HG03354 (cell line): Measurements from ENCODE around the gene ABLIM1.

Experiments
- ATAC-seq: cut with Tn5 transposase; IDR thresholded peaks from one replicate; pipeline ENCODE4 v1.9.1; 2021; ENCODE audit warnings: mild to moderate bottlenecking; ENCODE audit not compliant: unreplicated experiment, poor library complexity, severe bottlenecking

ABLIM1 gene

GRCh38 chr10:114681542-114681941 lies 23.5 kb upstream of the ABLIM1 start:
- ATAC-seq, result no peak

DNA sequence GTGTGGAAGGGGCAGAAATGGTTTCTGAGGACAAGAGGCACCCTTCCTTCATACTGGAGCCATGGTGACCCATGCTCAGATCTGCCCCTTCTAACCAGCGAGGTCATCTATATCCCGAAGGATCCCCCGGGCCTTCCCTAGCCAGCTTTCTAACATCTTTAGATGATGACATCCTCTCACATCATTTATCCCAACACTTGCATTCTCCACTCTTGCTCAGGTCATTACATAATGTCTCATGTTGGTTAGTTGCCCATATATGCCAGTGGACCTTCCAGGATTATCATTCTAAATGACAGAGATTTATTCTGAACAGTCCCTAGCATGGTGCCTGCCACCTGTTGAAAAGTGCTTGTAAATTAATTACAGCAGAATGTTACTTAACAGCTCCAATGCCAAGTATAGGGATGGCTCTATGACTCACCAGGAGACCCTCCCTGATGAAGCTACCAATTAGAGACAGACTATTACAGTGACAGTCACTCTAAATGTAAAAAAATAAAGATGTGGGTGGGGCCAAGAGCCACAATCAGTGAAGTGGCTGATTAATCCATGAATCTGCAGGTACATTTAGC lies 22.6 kb upstream of the ABLIM1 start:
- ATAC-seq, result no peak

- no peak for ATAC-seq
Measured at GRCh38 chr10:114679552-114679951, 21.5 kb upstream of the ABLIM1 start.

GRCh38 chr10:114678820-114679219 lies 20.7 kb upstream of the ABLIM1 start:
- ATAC-seq, result no peak

- no peak for ATAC-seq
Measured at GRCh38 chr10:114678336-114678735, 20.3 kb upstream of the ABLIM1 start.

DNA sequence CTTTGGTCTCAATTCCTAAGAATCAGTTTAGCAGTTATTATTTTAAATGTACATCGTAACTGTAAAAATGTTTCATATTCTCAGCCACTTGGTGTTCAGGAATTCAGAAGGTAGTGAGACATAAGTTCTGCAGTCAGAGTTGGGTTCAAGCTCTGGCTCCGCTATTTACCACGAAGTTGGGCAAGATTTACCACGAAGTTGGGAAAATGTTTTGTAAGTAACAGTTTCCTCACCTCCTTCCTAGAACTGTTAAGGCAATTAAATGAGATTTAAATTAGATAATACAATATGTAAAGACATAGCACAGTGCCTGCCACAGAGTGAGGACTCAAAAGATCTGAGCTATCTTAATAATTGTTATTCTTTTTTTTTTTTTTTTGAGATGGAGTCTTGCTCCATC lies 16.3 kb upstream of the ABLIM1 start:
- no peak for ATAC-seq

GRCh38 chr10:114669648-114670047 lies 11.6 kb upstream of the ABLIM1 start:
- no peak for ATAC-seq

GRCh38 chr10:114668375-114669080 lies 10.5 kb upstream of the ABLIM1 start:
- ATAC-seq, result no peak

DNA sequence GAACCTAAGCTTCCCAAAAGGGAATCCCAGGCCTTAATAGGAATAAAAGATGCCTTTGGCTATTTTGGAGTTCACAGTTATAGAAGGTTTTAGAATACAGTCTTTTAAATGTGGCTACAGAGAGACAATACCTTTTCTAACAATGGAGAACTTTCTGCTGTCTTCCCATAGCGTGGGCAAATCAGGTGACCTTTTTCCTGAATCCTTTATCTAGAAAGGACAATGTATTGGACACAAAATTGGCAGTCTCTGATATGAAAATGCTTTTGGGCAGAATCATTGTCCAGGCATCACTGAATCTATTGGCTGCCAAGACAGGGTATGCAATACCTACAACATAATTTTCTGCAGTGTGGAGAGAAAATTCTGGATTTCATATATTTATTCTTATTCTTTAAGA lies 7.8 kb upstream of the ABLIM1 start:
- no peak for ATAC-seq

DNA sequence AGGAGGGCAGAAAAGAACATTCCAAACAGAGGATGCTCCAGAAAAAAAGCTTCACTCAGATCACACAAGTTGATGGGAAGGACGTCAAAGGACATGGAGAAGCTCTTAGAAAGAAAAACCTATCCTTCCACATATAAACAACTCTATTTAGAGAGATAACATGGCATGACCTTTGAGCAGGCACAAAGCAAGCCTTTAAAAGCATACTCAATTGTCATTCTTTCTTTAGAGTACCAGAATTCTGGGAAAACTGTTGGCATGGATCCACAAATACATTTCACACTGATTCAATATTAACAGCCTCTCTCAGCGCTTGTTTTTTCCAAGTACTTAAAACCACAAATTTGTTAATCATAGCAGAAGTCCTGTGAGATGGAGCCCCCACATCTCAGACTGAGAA lies 7.3 kb upstream of the ABLIM1 start:
- ATAC-seq, result no peak

GRCh38 chr10:114664127-114664526 lies 6.1 kb upstream of the ABLIM1 start:
- ATAC-seq, result no peak

DNA sequence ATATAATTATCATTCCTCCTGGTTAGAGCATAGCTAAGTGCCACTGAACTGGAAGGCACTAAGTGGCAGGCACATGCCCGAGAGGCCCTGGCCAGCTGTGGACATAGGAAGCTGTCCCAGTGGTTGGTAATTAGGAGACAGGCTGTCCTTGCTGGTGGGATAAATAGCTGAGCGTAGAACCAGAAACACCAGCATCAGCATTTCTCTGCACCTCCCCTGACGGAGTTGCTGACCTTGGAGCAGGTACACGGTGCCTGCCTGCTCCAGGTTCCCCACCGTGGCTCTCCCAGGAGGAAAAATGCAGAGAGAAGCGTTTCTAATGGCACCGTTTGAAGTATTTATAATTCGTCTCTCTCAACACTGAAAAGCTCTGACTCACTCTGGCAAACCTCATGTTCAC lies 5.6 kb upstream of the ABLIM1 start:
- ATAC-seq, result no peak

GRCh38 chr10:114662646-114663217 lies 4.7 kb upstream of the ABLIM1 start:
- ATAC-seq, result no peak

DNA sequence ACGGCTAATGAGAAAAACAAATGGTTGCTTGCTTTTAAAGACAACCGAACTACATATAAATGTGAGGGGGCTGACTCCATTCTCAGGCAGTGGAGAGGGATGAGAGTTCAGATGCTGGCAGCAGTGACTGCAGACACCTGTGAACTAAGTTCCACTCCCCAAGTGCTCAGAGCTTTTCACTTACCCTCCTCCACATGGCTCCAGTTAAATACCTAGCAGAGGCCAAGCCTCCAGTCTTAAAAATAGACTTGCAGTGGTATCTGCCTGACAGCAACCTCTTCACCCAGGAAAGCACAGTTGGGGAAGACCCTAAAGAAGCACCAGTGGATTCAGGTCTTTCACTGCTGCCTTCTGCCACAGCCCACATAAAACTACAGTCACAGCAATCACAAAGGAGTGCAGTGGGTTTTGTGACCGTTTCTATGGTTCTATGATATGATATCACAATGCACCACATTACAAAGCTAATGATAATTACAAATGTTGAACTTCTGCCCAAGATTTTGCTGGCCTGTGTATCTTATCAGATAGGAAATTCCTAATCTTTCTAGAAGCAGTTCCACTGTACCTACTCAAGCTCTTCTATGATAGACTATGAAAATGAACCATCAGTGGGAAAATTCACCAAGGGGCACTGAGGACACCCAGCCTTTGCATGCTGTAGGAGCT lies 3.3 kb upstream of the ABLIM1 start:
- ATAC-seq, result no peak

DNA sequence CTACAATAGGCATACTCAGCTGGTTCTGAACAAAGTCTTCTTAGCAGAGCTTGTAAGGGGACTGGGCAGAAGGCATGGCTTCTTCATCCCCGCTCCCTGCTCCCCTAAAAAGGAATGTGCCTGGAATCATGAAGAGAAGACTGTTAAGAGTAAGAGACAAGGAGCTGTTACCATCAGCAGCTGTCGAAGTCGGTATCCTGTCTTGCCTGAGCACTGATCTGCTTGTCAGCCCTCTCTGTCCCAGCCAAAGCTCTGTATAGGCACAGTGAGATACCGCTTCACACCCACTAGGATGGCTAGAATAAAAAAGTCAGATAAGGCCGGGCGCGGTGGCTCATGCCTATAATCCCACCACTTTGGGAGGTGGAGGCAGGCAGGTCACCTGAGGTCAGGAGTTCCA lies 2.4 kb downstream of the ABLIM1 start:
- ATAC-seq, result no peak

DNA sequence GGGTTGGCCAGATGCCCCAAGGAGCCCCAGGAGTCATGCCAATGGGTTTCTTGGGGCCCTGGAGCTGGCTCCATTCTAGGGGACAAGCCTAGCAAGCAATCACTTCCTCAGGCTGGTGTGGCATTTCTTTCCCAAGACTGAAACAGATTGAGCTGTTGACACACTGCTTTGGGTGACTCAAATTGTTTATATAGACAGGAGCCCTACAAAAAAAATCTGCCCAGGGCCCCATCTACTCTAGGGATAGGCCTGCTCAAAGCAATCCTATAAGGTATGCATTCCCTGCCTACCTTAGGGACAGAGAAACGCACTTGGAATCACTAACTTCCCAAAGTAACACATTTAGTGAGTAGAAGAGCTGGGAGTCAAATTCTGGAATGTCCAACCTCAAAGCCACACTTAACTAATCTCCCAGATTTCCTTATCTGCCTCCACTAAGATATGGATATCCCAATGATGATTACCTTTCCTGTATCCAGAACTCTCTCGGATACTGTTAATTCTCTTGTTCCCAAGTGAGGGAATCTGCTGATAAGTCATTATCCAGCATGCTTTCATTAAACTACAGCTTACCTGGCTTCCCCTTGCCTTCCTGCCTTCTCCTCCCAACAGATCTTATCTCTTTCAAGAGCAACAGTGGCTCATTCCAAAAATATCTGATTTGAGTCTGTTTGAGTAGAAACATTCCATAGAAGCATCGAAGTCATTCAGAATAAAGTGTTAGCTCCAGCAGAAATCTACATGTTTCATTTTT lies 3.1 kb downstream of the ABLIM1 start:
- no peak for ATAC-seq

DNA sequence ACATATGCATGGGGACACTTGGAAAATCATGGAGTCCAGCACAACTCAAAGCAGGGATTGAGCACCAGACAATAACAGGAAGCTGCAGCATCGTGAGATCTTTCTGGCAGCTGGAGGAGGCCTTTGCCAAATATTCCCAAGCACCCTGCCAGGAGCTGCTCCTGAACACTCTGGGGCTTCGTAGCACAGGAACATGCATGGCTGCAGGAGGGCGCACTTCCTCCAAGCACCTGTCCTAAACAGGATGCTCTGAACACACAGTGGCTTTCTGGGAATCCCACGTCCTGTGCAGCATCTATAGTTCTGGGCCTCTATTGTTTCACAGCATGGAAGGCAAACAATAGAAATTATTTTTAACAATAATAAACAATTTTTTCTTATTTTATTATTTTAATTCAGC lies 4.1 kb downstream of the ABLIM1 start:
- ATAC-seq, result no peak

- ATAC-seq, result no peak
Measured at GRCh38 chr10:114652402-114653368, 5.4 kb downstream of the ABLIM1 start.

DNA sequence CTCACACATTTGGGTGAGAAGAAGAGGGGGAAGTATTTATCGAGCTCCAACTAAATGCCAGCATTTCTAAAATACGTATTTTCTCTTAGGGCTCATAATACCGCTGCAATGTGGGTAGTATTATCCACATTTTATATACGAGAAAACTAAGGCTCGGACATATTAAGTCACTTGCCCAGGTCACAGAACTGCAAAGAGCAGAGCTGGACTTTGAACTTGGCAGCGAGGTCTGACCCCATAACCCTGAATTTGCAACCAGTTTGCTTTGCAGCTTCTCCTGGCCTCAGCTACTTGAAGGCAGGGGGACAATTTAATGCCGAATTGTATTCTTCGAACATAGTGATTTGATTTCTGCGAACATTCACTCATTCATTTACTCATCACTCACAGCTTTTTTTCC lies 7.2 kb downstream of the ABLIM1 start:
- ATAC-seq, result no peak
